GM23248 (cell line): ENCODE results near the gene SCGB1A1.

Source experiments
- EZH2 ChIP-seq: fragments of 200-600 bp; sonication (generic); IDR thresholded peaks from 2 replicates; pipeline ENCODE4 v1.6.1; 2018; ENCODE audit warnings: antibody characterized with exemption, mild to moderate bottlenecking; ENCODE audit not compliant: insufficient read depth, poor library complexity, severe bottlenecking
- EZH2phosphoT487 ChIP-seq: fragments of 200-600 bp; sonication (generic); IDR thresholded peaks from 2 replicates; pipeline ENCODE4 v1.6.1; 2018; ENCODE audit warnings: antibody characterized with exemption, moderate library complexity, mild to moderate bottlenecking, low read depth; ENCODE audit not compliant: insufficient read depth

- TF ChIP-seq EZH2 (no peak), EZH2phosphoT487 (no peak)
Observed at GRCh38 chr11:62452839-62453468, 34.1 kb downstream of the SCGB1A1 start.
